AG10803 (cell line): ENCODE results near the gene PGM2L1.

Experiments
- DNase-seq: peaks from one replicate; pipeline ENCODE4 v3.0.0; 2010; ENCODE audit warnings: low read depth
- H3K4me3 ChIP-seq: 2 replicates; pipeline ENCODE4 v1.5.1; 2011; ENCODE audit warnings: mild to moderate bottlenecking, low read length, control low read depth
- TF ChIP-seq, protein P1 (sequence below): conservative IDR thresholded peaks from 2 replicates; pipeline ENCODE4 v1.5.1; 2011; ENCODE audit warnings: mild to moderate bottlenecking, low read length, control low read depth, inconsistent platforms

PGM2L1 gene

DNA sequence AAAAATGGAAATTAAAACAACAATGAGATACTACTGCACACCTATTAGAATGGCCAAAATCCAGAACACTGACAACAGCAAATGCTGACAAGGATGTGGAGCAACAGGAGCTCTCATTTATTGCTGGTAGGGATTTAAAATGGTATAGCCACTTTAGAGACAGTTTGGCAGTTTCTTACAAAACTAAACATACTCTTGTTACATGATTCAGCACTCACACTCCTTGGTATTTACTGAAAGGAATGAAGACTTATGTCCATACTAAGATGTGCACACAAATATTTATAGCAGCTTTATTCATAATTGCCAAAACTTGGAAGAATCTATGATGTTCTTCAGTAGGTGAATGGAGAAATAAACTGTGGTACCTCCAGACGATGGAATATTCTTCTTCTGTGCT lies 40.8 kb downstream of the PGM2L1 start:
- TF ChIP-seq, protein P1, sequence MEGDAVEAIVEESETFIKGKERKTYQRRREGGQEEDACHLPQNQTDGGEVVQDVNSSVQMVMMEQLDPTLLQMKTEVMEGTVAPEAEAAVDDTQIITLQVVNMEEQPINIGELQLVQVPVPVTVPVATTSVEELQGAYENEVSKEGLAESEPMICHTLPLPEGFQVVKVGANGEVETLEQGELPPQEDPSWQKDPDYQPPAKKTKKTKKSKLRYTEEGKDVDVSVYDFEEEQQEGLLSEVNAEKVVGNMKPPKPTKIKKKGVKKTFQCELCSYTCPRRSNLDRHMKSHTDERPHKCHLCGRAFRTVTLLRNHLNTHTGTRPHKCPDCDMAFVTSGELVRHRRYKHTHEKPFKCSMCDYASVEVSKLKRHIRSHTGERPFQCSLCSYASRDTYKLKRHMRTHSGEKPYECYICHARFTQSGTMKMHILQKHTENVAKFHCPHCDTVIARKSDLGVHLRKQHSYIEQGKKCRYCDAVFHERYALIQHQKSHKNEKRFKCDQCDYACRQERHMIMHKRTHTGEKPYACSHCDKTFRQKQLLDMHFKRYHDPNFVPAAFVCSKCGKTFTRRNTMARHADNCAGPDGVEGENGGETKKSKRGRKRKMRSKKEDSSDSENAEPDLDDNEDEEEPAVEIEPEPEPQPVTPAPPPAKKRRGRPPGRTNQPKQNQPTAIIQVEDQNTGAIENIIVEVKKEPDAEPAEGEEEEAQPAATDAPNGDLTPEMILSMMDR, result no peak
- H3K4me3 ChIP-seq, result no peak overlapping the region
- DNase-seq, result no peak

DNA sequence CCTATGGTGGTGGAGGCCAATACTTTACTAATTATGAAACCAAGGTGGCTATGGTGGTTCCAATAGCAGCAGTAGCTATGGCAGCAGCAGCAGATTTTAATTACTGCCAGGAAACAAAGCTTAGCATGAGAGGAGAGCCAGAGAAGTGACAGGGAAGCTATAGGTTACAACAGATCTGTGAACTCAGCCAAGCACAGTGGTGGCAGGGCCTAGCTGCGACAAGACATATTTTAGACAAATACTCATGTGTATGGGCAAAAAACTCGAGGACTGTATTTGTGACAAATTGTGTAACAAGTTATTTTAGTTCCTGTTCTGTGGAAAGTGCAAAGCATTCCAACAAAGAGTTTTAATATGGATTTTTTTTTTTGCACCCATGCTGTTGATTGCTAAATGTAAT lies 42.6 kb downstream of the PGM2L1 start:
- TF ChIP-seq, protein P1, result no peak
- H3K4me3 ChIP-seq, result no peak overlapping the region
- no peak for DNase-seq

DNA sequence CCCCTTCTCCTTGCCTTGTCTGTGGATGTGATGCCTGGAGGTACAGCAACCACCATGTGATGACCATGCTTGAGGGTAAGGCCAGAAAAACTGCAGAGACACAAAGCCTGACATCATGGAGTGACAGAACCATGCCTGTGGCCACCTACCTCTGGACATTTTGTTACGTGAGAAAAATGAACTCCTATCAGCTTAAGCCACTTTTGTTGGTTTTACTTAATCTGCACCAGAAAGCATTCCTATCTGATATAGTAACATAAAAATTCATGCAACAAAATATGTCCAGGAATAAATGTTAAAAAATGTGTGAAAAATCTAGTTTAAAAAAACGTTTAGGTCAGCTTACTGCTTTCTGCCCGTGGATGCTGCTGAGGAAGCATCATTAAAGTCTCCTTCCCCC lies 44.2 kb downstream of the PGM2L1 start:
- TF ChIP-seq, protein P1, result no peak
- no peak overlapping the region for H3K4me3 ChIP-seq
- peak; percentile 2 for DNase-seq

DNA sequence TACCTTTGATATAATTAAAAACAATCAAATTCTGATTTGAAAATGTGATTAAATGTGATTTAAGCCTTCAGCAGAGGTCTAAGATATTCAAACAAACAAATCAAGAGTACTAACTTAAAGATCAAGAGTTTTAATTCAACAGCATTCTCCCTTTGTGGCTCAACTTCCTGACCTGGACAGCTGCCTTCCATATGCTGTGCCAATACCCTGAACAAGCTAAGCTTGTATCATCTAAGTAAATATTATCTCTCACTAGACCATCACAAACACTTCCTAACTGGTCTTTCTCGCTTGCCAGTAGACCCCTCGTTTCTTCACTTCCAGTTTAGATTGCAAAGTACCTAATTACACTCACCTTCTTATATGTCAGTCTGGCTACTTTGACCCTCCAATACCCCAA lies 50.9 kb downstream of the PGM2L1 start:
- peak; percentile 51 for DNase-seq
- no peak overlapping the region for H3K4me3 ChIP-seq
- TF ChIP-seq, protein P1, result no peak

DNA sequence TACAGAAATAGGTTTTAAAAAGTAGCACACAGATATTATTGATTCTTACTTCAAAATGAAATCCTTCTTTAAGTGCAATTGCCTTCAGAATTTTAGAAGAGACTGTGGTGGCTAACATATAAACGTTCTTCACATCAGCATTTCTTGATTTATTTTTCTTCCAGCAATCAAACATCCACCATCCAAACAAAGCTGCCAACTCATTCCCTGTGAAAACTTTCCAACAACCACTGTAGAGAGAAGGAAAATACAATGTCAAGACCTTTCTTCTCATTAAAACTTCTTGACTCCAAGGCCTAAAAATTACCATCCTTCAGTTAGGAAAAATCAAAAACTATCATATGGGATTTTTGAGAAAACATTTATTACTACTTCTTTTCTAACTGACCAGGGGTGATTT lies 52.8 kb downstream of the PGM2L1 start:
- no peak for DNase-seq
- TF ChIP-seq, protein P1, result no peak
- no peak overlapping the region for H3K4me3 ChIP-seq

DNA sequence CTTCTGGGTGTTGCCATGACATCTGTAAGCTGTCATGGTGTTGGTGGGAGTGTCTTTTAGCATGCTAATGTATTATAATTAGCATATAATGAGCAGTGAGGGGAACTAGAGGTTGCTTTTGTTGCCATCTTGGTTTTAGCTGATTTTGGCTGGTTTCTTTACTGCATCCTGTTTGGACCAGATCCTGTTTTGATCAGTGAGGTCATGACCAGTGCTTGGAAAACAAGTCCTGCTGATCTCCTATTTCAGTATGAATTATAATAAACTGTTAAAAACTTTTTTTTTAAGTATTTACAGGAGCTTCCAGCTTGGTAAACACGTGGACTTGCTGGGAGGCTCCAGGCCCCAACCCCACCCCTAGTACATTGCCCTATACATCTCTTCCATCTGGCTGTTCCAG lies 56.3 kb downstream of the PGM2L1 start:
- H3K4me3 ChIP-seq, result no peak overlapping the region
- TF ChIP-seq, protein P1, result no peak
- no peak for DNase-seq

DNA sequence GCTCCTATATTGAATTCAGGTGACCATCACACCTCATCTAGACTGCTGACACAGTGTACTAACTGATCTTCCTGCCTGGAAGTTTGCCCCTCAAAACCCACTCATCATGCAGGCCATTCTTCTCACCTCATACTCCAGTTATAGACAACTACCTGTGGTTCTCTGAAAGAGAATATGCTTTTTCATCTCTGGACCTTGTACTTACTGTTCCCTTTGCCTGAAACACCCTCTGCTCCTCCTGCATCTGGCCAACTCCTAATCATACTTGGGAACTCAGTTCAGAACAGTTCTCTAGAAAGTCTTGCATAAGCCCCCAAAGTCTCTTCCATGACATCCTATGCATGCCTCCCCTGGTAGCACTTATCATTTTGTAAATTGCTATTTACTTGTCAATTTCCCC lies 58.6 kb downstream of the PGM2L1 start:
- no peak for DNase-seq
- H3K4me3 ChIP-seq, result no peak overlapping the region
- TF ChIP-seq, protein P1, result no peak
